HG02610 (cell line): ENCODE data around the gene MCF2L2.
"Not testable (repeated sequence)": the region's sequence is repeated elsewhere in the genome, so short reads cannot be mapped to it uniquely, and the experiment has no call there.

Experiments
- ATAC-seq: cut with Tn5 transposase; IDR thresholded peaks from one replicate; pipeline ENCODE4 v1.9.1; 2021; ENCODE audit warnings: mild to moderate bottlenecking, moderate library complexity; ENCODE audit not compliant: unreplicated experiment

MCF2L2 gene

GRCh38 chr3:183249006-183249718 lies 179.3 kb downstream of the MCF2L2 start:
- ATAC-seq, result no peak

GRCh38 chr3:183247011-183247589 lies 181.3 kb downstream of the MCF2L2 start:
- no peak for ATAC-seq

- no peak for ATAC-seq
Observed at GRCh38 chr3:183244981-183245476, 183.4 kb downstream of the MCF2L2 start.

GRCh38 chr3:183244219-183244618 lies 184.2 kb downstream of the MCF2L2 start:
- ATAC-seq, result no peak

DNA sequence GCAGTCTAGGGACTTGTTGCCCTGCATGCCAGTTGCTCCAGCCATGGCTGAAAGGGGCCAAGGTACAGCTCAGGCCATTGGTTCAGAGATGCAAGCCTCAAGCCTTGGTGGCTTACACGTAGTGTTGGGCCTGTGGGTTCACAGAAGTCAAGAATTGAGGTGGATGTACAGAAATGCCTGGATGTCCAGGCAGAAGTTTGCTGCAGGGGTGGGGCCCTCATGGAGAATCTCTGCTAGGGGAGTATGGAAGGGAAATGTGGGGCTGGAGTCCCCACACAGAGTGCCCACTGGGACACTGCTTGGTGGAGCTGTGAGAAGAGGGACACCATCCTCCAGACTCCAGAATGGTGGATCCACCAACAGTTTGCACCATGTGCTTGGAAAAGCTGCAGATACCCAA lies 186.0 kb downstream of the MCF2L2 start:
- ATAC-seq, result no peak

DNA sequence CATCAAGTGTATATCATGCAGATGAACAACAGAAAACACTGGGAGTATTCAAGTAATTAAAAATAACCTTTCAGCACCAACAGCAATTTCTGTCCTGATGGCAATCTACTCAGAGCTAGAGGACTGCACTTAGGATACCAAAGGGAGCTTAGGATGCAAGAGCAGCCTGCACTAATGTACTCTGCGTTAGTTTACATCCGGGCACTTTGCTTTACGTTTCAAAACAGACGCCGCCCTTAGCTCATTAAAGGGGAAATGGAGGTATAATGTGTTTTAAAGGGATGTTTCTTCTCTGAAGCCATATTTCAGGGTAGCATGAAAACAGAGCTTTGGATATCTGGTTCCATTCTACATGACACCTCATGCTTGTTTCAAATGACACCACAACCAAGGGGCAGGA lies 189.4 kb downstream of the MCF2L2 start:
- no peak for ATAC-seq

DNA sequence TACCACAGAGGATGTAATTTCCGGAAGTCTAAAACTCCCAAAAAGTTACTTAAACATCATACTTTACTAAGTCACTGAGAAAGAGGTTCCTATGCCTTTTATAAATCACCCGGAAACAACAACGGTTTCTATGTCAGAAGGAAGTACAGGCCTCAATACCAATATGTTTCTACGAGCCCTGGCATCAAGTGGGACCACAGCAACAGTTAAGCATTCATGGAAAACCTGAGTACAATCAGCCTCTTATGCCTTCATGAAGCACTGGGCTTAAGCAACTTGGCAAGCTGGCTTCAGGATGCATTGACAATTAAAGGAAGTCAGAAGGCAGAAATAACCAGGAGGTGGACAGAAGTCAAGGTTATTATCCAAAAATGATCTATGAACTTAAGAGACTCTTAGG lies 194.5 kb downstream of the MCF2L2 start:
- ATAC-seq, result no peak

DNA sequence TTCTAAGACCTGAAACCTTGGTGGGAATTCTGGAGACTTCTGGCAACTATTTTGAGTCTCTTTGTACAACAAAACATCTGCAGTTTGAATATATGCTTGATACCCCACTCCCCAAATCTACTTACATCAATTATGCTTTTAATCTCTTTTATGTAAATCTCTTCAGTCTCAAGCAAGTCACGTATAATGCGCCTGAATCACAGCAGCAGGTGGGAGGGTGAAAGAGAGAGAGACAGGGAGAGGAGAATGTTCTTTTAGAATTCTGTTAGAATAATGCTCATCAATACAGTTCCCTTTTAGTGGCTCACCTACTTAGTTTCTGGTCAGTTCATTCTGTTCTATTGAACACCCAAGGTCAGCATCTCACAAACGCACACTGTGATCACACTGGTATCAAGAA lies 197.6 kb downstream of the MCF2L2 start:
- ATAC-seq, result no peak

DNA sequence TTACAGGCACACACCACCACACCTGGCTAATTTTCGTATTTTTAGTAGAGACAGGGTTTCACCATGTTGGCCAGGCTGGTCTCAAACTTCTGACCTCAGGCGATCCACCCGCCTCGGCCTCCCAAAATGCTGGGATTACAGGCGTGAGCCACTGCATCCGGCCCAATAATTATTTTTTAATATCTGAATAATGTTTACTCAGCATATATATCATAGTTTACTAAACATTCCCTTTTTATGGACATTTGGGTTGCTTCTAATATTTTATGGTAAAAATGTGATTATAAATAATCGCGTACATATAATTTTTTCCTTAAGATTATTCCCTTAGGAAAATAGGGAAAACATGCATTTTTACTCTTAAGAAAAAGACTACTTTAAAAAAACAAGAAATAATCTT lies 198.2 kb downstream of the MCF2L2 start:
- not testable (repeated sequence) for ATAC-seq

DNA sequence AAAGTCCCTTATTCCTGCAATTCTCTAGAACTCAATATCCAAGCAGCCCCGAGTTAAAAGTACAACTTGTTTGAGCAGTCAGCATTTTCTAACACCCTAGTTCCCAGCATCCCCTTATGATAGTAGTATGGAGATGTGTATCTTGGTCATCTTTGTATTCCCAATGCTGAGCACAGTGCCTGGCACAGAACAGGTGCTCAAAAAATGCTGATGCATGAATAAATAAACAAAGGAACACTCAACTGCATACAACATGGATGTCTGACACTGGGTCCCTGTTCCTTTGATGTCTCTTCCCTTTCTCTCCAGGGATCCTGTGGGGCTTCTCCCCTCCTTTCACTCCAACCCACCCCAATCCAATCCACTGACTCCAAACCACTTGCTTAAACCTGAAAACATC lies 199.2 kb downstream of the MCF2L2 start:
- no peak for ATAC-seq

GRCh38 chr3:183227586-183227985 lies 200.8 kb downstream of the MCF2L2 start:
- no peak for ATAC-seq

DNA sequence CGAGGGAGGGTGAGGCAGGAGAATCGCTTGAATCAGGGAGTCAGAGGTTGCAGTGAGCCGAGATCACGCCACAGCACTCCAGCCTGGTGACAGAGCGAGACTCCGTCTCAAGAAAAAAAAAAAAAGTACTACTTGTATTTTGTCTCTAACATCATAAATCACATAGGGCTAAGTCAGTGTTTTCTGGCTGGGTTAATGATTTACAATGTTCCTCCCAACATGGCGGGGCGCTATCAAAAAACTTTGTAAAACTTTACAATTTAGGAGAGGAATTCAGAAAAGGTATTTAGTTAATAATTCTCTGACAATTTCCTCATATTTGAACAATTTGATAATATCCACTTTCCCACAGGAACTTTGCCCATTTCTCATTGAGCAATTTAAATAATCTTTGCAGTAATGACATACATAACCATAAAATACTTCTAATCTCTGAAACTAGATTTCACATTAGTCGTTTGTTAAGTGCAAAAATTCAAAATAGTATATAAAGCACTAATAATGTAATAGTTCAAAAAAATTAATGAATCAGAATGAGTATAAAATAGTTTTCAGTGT lies 202.0 kb downstream of the MCF2L2 start:
- ATAC-seq, result no peak

GRCh38 chr3:183224180-183224970 lies 204.0 kb downstream of the MCF2L2 start:
- no peak for ATAC-seq

- ATAC-seq, result no peak
Observed at GRCh38 chr3:183222631-183223235, 205.7 kb downstream of the MCF2L2 start.

DNA sequence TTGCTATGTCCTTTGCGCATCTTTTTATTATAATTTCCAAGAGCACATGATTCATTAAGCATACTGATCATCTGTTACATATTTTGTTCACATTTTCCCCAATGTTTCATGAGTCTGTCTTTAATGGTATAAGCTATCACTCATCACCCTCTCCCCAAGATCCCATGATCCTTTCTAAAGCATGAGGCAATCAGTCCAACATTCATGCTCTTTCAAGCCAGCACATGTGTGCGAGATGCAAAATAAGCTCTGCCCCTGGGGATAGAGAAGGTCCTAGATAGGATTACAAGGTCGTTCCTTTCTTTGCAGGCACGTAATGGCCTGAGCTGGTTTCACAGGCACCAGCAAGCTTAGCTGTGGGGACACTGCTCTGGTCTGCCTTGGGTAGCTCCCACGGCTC lies 207.6 kb downstream of the MCF2L2 start:
- no peak for ATAC-seq

DNA sequence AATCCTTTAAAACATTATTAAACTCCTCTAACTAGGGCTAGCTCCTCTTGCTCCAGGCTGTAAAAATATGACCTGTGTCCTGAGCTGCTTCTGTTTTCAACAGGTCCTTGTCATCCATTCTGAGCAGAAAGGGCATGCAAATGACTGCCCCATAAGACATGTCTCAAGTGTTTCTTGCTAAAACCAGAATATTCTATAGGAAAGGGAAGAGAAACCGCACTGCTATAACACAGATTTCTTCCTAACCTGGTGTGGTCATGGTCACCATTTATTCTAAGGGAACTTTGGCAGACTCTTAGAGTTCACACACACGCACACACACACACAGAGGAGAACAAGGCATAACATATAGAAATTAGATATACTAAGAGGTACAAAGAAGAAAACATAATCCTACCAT lies 209.6 kb downstream of the MCF2L2 start:
- no peak for ATAC-seq

DNA sequence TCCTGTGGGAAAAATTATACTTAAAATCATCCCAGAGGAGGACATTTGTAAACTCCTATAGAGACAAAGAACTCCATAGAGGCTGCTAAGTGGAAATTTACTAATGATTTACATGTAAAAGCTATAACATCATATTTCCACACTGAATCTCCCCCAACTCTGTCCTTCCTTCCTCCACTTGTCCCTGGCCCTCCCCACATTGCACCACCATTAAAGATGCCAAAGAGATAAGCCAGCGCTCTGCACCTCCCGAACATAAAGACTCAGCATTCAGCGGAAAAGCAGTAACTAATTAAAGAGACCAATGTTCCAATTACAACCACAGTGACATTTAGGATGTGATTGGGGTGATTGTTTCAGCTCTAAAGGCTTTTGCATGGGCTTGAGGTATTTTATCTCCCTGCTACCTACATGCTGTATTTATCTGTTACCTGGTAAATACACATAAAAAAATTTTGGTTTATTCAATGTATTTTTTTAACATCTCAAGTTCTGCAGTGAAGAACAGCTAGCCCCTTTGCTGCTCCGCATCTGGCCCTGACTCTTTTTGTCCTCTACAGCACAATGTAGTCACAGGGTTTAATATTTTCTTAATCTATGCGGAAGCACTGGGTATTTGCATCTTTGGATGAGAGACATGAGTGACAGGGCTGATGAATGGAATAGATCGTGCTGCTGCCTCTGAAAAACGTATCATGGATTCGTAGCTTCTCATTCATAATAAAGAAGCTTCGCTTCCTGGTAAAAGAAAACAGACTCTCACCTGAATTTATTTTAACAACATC lies 210.7 kb downstream of the MCF2L2 start:
- no peak for ATAC-seq

- no peak for ATAC-seq
Observed at GRCh38 chr3:183215591-183216202, 212.7 kb downstream of the MCF2L2 start.

GRCh38 chr3:183214277-183214612 lies 214.2 kb downstream of the MCF2L2 start:
- ATAC-seq, result no peak
